Ishikawa (cell line): Measurements from ENCODE around the gene HLCS.

ENCODE experiments used
- CEBPB ChIP-seq: IDR thresholded peaks from 2 replicates; pipeline ENCODE4 v1.6.1; 2012
- CREB1 ChIP-seq: IDR thresholded peaks from 2 replicates; pipeline ENCODE4 v1.6.1; 2012; ENCODE audit warnings: low read depth
- EGR1 ChIP-seq: IDR thresholded peaks from 2 replicates; pipeline ENCODE4 v1.6.1; 2012
- EP300 ChIP-seq: IDR thresholded peaks from 2 replicates; pipeline ENCODE4 v1.6.1; 2012; ENCODE audit warnings: borderline replicate concordance
- FOXM1 ChIP-seq: IDR thresholded peaks from 2 replicates; pipeline ENCODE4 v1.6.1; 2012; ENCODE audit warnings: low read depth, borderline replicate concordance
- MAX ChIP-seq: IDR thresholded peaks from 2 replicates; pipeline ENCODE4 v1.6.1; 2012
- NFIC ChIP-seq: IDR thresholded peaks from 2 replicates; pipeline ENCODE4 v1.6.1; 2012
- RAD21 ChIP-seq: IDR thresholded peaks from 2 replicates; pipeline ENCODE4 v1.6.1; 2012; ENCODE audit warnings: low read depth
- REST ChIP-seq: IDR thresholded peaks from 2 replicates; pipeline ENCODE4 v1.6.1; 2012; ENCODE audit warnings: low read depth, mild to moderate bottlenecking
- TAF1 ChIP-seq: IDR thresholded peaks from 2 replicates; pipeline ENCODE4 v1.6.1; 2012; ENCODE audit warnings: low read depth, mild to moderate bottlenecking
- TCF12 ChIP-seq: IDR thresholded peaks from 2 replicates; pipeline ENCODE4 v1.6.1; 2012; ENCODE audit warnings: low read depth
- TEAD4 ChIP-seq: IDR thresholded peaks from 2 replicates; pipeline ENCODE4 v1.6.1; 2012
- USF1 ChIP-seq: IDR thresholded peaks from 2 replicates; pipeline ENCODE4 v1.6.1; 2012
- YY1 ChIP-seq: IDR thresholded peaks from 2 replicates; pipeline ENCODE4 v1.6.1; 2012; ENCODE audit warnings: low read depth
- ZBTB7A ChIP-seq: IDR thresholded peaks from 2 replicates; pipeline ENCODE4 v1.6.1; 2012; ENCODE audit warnings: low read depth

Gene HLCS

GRCh38 chr21:36723371-36723881 lies 243.0 kb downstream of the HLCS start:
- TF ChIP-seq ZBTB7A (no peak), REST (no peak), MAX (no peak), CEBPB (no peak), EP300 (no peak), RAD21 (no peak), CREB1 (no peak), USF1 (no peak), TAF1 (no peak), YY1 (no peak), EGR1 (no peak)

- TF ChIP-seq ZBTB7A (no peak), MAX (no peak), CEBPB (no peak), TEAD4 (no peak), TCF12 (no peak), NFIC (no peak), EP300 (no peak), FOXM1 (no peak), YY1 (no peak)
Observed at GRCh38 chr21:36722370-36723368, 243.8 kb downstream of the HLCS start.

- TF ChIP-seq FOXM1 (no peak), NFIC (no peak), MAX (no peak), CEBPB (no peak), EGR1 (no peak)
Observed at GRCh38 chr21:36721817-36722216, 244.7 kb downstream of the HLCS start.

- TF ChIP-seq TCF12 (no peak), CEBPB (no peak), TAF1 (no peak), FOXM1 (no peak), EGR1 (no peak), ZBTB7A (no peak), RAD21 (no peak), REST (no peak), YY1 (no peak), MAX (no peak), NFIC (no peak), EP300 (no peak), USF1 (no peak), CREB1 (no peak), TEAD4 (no peak)
Observed at GRCh38 chr21:36719614-36720013, 246.9 kb downstream of the HLCS start.

- no peak for TF ChIP-seq REST
- TF ChIP-seq CEBPB = no peak
- TF ChIP-seq TCF12 = no peak
- TF ChIP-seq TEAD4 = no peak
- no peak for TF ChIP-seq ZBTB7A
- TF ChIP-seq CREB1 = no peak
Observed at GRCh38 chr21:36718951-36719501, 247.4 kb downstream of the HLCS start.
